HAP-1 (cell line): ENCODE results near the gene GPR78.

ENCODE experiments used
- DNase-seq, 2 experiments: peaks; one replicate each; pipeline ENCODE4 v3.0.0-alpha.2; 2016 to 2020; ENCODE audit warnings: low spot score in 2 of 2
- H3K27me3 ChIP-seq: fragments of 250-450 bp; sonication (Bioruptor Pico); 2 replicates; pipeline ENCODE4 v1.5.1; 2020; ENCODE audit warnings: low read depth, mild to moderate bottlenecking, moderate library complexity
- H3K36me3 ChIP-seq: fragments of 250-450 bp; sonication (Bioruptor Pico); replicated peaks from 2 replicates; pipeline ENCODE4 v1.5.1; 2020; ENCODE audit warnings: mild to moderate bottlenecking
- H3K4me1 ChIP-seq: fragments of 250-450 bp; sonication (Bioruptor Pico); 2 replicates; pipeline ENCODE4 v1.5.1; 2020; ENCODE audit warnings: mild to moderate bottlenecking
- H3K4me3 ChIP-seq: fragments of 250-450 bp; sonication (Bioruptor Pico); 2 replicates; pipeline ENCODE4 v1.5.1; 2020; ENCODE audit warnings: mild to moderate bottlenecking, moderate library complexity
- H3K9me3 ChIP-seq: fragments of 250-450 bp; sonication (Bioruptor Pico); 2 replicates; pipeline ENCODE4 v1.5.1; 2020; ENCODE audit warnings: mild to moderate bottlenecking, moderate library complexity
- in situ Hi-C: fragments of 300-500 bp; cut with MboI; formaldehyde crosslinking; loops from 3 replicates; pipeline ENCODE4 v1.14.3; 2020; ENCODE audit warnings: low sequenced_read_pairs, inconsistent platforms, mixed read lengths

The GPR78 gene

DNA sequence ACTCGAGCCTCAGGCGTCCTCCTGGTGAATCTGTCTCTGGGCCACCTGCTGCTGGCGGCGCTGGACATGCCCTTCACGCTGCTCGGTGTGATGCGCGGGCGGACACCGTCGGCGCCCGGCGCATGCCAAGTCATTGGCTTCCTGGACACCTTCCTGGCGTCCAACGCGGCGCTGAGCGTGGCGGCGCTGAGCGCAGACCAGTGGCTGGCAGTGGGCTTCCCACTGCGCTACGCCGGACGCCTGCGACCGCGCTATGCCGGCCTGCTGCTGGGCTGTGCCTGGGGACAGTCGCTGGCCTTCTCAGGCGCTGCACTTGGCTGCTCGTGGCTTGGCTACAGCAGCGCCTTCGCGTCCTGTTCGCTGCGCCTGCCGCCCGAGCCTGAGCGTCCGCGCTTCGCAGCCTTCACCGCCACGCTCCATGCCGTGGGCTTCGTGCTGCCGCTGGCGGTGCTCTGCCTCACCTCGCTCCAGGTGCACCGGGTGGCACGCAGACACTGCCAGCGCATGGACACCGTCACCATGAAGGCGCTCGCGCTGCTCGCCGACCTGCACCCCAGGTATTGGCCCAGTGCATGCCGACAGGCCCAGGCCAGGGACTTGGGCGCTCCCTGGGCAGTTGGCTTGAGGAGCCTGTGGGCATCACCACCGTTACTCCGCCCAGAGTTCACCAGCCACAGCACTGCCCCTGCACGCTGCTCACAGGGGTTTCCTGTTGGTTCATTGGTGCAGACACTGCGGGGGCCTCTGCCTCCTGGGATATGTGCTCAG lies 1.1 kb downstream of the GPR78 start:
- Histone ChIP-seq H3K9me3 (no peaks in the 10 kb centered on the region), H3K4me1 (no peaks in the 10 kb centered on the region), H3K36me3 (no peaks in the 10 kb centered on the region), H3K4me3 (no peak overlapping the region), H3K27me3 (peaks cover 23% of the 10 kb centered on the region)
- DNase-seq = no peak
- in situ Hi-C loops = loop anchor here (25.0 kb wide), 1 partner anchor 344 kb away; no protein-coding TSS in a partner anchor

DNA sequence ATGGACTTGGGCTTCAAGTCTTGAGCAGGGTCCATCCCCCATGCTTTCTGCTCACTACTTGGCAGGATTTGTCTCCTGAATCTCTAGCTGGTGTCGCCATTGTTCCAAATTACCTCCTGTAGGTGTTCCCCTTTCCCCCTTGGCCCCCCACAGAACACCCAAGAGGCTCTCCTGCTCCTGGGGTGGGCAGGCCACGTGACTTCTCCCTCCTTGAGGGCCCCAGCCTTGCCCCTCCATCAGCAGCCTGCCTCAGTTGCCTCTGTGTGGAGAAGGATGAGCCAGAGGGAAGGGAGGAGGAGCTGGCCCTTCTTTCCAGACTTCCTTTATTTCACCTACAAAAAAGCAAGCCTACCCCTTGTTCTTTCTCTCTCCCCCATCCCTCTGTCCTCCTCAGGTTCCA lies 1.8 kb downstream of the GPR78 start:
- no peaks in the 10 kb centered on the region for H3K4me1 ChIP-seq
- H3K4me3 ChIP-seq = no peak overlapping the region
- no peaks in the 10 kb centered on the region for H3K9me3 ChIP-seq
- H3K36me3 ChIP-seq = no peaks in the 10 kb centered on the region
- in situ Hi-C loops = loop anchor here (25.0 kb wide), 1 partner anchor 345 kb away; no protein-coding TSS in a partner anchor
- peaks cover 23% of the 10 kb centered on the region for H3K27me3 ChIP-seq
- DNase-seq = no peak

DNA sequence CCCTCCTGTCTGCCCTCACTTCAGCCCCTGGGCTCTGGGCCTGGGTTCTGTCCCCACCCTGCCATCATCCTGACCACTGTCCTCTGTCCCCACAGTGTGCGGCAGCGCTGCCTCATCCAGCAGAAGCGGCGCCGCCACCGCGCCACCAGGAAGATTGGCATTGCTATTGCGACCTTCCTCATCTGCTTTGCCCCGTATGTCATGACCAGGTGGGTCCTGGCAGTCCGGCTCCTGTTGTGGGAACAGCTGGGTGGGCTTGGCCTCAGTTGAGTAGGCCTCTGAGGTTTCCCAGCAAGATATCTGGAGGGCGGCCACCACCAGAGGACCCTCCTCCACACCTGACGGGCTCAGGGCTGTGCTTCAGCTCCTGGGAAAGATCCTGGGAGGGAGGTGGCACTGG lies 2.2 kb downstream of the GPR78 start:
- Histone ChIP-seq H3K4me3 (no peak overlapping the region), H3K27me3 (peaks cover 25% of the 10 kb centered on the region), H3K36me3 (no peaks in the 10 kb centered on the region), H3K4me1 (no peaks in the 10 kb centered on the region), H3K9me3 (no peaks in the 10 kb centered on the region)
- in situ Hi-C loops = loop anchor here (25.0 kb wide), 1 partner anchor 345 kb away; no protein-coding TSS in a partner anchor
- DNase-seq = no peak

DNA sequence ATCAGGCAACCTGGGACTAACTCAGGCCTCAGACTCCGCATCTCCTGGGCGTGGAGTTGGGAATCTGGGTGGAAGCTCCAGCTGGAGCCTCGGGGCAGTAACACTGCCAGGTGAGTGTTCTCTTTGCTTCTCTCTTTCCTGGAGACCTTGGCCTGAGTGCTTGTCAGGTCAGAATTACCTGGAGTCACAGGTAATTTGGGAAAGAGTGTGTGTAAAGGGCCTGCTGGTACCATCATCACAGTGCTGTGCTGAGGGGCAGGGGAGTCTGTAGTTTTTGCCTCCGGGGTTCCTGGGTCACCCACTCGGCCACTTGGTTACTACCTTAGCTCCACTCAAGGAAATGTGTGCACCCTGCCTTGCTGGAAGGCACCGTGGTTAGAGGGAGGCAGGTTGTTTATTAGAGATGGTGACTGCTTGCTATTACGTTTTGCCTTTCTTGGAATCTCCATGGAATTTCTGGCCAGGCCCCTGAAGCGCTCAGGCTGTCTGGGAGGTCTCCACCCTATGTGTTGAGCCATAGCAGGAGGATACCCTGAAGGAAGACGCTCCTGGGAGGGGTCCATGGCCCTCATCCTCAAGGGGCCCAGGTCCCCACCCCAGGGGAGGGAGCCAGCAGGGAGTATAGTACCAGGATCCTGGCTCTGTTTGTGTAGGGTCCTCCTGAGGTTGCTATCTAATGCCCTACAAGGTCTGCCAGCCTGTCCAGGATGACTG lies 2.9 kb downstream of the GPR78 start:
- Histone ChIP-seq H3K4me1 (no peaks in the 10 kb centered on the region), H3K36me3 (no peaks in the 10 kb centered on the region), H3K9me3 (no peaks in the 10 kb centered on the region), H3K27me3 (peaks cover 32% of the 10 kb centered on the region), H3K4me3 (no peak overlapping the region)
- no peak for DNase-seq
- in situ Hi-C loops = loop anchor here (25.0 kb wide), 1 partner anchor 346 kb away; no protein-coding TSS in a partner anchor

DNA sequence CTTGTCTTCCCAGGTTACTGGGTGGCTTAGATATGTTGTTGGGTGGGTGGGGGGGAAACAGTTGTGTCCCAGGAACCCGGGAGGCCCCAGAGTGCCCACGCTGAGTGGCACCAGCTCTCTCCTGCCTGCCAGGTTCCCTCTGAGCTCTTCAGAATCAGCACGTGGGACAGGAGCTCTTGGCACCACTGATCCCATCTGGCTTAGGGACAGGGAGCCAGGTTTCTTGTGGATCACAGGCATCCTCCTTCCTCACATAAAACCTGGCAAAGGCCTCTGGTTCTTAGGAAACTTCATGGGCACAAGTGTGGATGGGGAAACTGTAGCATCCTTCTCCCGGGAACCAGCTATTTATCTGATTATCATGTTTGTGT lies 3.4 kb downstream of the GPR78 start:
- in situ Hi-C loops = loop anchor here (25.0 kb wide), 1 partner anchor 346 kb away; no protein-coding TSS in a partner anchor
- no peaks in the 10 kb centered on the region for H3K9me3 ChIP-seq
- H3K36me3 ChIP-seq = no peaks in the 10 kb centered on the region
- H3K4me1 ChIP-seq = no peaks in the 10 kb centered on the region
- no peak for DNase-seq
- H3K4me3 ChIP-seq = no peak overlapping the region
- H3K27me3 ChIP-seq = peaks cover 37% of the 10 kb centered on the region

DNA sequence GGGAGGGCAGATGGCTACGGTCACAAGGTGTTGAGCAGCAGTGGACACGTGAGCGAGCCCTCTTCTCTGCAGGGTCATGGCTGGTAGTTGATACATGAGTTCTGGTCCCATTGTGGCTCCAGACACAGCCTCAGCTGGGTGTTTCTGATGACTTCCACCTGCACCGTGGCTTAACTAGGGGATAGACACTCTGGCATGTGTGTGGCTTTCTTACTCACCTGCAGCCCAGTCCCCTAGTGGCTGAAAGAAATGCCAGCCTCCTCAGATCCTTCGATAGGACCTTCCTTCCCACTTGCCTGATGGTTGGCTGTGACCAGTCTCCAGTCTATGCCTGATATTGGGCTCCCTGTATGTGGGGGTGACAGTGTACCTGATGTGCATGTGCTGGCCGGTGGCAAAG lies 5.0 kb downstream of the GPR78 start:
- no peaks in the 10 kb centered on the region for H3K4me1 ChIP-seq
- no peak for DNase-seq
- H3K9me3 ChIP-seq = no peaks in the 10 kb centered on the region
- peaks cover 41% of the 10 kb centered on the region for H3K27me3 ChIP-seq
- H3K36me3 ChIP-seq = no peaks in the 10 kb centered on the region
- no peak overlapping the region for H3K4me3 ChIP-seq
- in situ Hi-C loops = loop anchor here (25.0 kb wide), 1 partner anchor 348 kb away; no protein-coding TSS in a partner anchor

DNA sequence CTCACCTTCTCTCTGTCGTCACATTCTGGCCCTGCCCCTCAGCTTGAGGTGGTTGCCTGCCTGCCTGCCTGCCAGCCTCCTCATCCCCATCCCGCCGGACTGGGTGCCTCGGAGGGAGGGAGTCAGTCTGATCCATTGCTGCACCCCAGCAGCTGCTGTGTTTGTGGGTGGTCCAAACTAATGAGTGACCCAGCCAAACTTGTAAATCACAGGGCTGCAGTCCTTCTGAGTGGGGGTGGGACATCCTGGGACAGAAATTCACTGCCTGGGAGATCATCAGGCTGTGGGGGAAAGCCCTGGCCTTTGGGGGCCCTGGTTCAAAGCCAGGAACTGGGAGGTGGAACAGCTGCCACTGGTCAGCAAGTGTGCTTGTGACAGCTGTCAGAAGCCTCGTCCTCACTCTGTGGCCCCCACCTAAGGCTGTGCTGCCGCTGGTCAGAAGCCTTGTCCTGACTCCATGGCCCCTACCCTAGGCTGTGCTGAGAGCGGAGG lies 5.6 kb downstream of the GPR78 start:
- H3K9me3 ChIP-seq = no peaks in the 10 kb centered on the region
- H3K36me3 ChIP-seq = no peaks in the 10 kb centered on the region
- no peak overlapping the region for H3K4me3 ChIP-seq
- no peaks in the 10 kb centered on the region for H3K4me1 ChIP-seq
- no peak for DNase-seq
- in situ Hi-C loops = loop anchor here (25.0 kb wide), 1 partner anchor 348 kb away; no protein-coding TSS in a partner anchor
- H3K27me3 ChIP-seq = peaks cover 45% of the 10 kb centered on the region

DNA sequence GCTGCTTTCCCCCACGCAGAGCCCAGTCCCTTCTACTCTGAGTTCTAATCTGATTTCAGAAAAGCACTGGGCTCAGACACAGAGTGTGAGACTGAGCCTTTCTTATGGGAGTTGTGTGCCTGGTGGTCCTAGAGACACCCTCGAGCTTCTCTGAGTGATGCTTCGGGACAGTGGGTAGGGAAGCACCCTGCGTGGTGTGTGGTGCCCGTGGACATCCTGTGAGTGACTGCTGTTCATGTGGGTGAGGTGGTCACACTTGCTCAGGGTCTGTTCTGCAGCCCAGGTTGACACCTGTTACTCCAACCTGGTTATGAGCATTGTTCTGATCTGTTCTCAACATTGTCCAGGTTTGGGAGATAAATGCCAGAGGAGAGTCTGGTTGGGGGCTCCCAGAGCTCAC lies 6.1 kb downstream of the GPR78 start:
- no peaks in the 10 kb centered on the region for H3K9me3 ChIP-seq
- in situ Hi-C loops = loop anchor here (25.0 kb wide), 1 partner anchor 349 kb away; no protein-coding TSS in a partner anchor
- no peak overlapping the region for H3K4me3 ChIP-seq
- H3K27me3 ChIP-seq = peaks cover 48% of the 10 kb centered on the region
- DNase-seq = no peak
- H3K4me1 ChIP-seq = no peaks in the 10 kb centered on the region
- H3K36me3 ChIP-seq = no peaks in the 10 kb centered on the region

DNA sequence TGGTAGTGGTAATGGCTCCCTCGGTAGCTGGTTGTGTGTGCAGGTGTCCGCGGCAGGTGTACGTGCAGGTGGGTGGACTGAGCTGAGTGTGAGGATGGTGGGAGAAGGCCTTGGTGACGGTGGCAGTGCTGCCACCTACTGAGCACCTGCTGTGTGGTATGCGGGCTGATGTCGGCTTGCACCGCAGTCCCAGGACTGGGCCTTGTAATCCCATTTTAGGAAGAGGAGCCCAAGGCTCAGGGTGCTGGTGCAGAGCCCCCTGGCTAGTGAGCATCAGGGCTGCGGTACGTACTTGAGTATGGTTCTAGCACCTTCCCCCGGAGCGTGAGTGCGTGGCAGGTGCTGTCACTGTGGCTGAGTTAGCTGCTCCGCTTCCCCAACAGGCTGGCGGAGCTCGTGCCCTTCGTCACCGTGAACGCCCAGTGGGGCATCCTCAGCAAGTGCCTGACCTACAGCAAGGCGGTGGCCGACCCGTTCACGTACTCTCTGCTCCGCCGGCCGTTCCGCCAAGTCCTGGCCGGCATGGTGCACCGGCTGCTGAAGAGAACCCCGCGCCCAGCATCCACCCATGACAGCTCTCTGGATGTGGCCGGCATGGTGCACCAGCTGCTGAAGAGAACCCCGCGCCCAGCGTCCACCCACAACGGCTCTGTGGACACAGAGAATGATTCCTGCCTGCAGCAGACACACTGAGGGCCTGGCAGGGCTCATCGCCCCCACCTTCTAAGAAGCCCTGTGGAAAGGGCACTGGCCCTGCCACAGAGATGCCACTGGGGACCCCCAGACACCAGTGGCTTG lies 6.7 kb downstream of the GPR78 start:
- H3K4me3 ChIP-seq = no peak overlapping the region
- in situ Hi-C loops = loop anchor here (25.0 kb wide), 1 partner anchor 350 kb away; no protein-coding TSS in a partner anchor
- H3K36me3 ChIP-seq = no peaks in the 10 kb centered on the region
- DNase-seq = no peak
- H3K9me3 ChIP-seq = no peaks in the 10 kb centered on the region
- H3K27me3 ChIP-seq = peaks cover 55% of the 10 kb centered on the region
- no peaks in the 10 kb centered on the region for H3K4me1 ChIP-seq

DNA sequence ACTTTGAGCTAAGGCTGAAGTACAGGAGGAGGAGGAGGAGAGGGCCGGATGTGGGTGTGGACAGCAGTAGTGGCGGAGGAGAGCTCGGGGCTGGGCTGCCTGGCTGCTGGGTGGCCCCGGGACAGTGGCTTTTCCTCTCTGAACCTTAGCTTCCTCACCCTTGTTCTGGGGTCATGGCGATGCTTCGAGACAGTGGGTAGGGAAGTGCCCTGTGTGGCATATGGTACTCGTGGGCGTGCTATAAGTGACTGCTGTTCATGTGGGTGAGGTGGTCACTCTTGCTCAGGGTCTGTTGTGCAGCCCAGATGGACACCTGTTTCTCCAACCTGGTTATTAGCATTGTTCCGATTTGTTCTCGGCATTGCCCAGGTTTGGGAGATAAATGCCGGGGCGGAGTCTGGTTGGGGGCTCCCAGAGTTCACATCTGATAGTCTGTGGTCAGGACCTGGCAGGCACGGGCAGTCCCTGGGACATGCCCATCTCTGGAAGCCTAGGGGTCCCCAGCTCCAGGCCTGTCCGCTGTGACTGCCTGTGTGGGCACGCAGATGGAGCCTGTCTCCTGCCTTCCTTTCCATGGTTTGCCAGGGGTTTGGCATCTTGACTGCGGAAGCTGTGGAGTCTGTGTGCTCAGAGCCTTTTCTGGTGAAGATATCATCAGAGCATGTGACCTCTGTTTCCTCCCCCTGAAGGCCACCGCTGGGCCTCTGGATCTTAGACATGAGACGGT lies 7.4 kb downstream of the GPR78 start:
- no peak for DNase-seq
- no peaks in the 10 kb centered on the region for H3K4me1 ChIP-seq
- H3K27me3 ChIP-seq = peaks cover 62% of the 10 kb centered on the region
- in situ Hi-C loops = loop anchor here (25.0 kb wide), 1 partner anchor 350 kb away; no protein-coding TSS in a partner anchor
- no peaks in the 10 kb centered on the region for H3K36me3 ChIP-seq
- no peak overlapping the region for H3K4me3 ChIP-seq
- H3K9me3 ChIP-seq = no peaks in the 10 kb centered on the region

DNA sequence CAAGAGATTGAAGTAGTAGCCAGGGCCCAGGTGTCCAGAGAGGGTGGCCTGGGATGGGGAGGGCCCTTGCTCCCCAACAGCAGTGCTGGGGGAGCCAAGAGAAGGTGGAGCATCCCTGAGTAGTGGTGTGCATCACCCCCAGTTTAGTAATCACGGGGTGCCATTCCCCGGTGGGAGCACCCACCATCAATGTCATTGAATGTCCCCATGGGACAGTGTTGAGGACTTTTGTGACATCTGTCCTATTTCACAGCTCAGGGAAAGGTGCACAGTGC lies 7.9 kb downstream of the GPR78 start:
- H3K27me3 ChIP-seq = peaks cover 64% of the 10 kb centered on the region
- no peaks in the 10 kb centered on the region for H3K9me3 ChIP-seq
- H3K36me3 ChIP-seq = no peaks in the 10 kb centered on the region
- H3K4me1 ChIP-seq = no peaks in the 10 kb centered on the region
- no peak overlapping the region for H3K4me3 ChIP-seq
- in situ Hi-C loops = loop anchor here (25.0 kb wide), 1 partner anchor 351 kb away; no protein-coding TSS in a partner anchor
- DNase-seq = no peak

DNA sequence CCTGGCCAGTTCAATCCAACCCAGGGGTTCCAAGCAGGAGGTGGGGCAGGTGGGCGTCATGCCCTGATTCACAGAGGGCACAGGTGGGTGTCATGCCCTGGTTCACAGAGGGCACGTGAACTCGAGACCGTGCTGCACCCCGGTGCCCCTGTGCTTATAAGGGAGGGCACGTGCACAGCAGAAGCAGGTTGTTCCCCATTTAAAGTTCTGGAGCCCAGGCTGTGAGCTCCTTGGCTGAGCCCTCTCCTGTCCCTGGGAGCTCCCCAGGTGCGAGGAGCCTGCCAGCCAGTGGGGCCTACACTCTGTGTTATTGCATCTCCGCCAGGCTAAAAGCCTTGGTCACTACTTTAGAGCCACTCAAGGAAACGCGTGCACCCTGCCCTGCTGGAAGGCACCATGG lies 9.1 kb downstream of the GPR78 start:
- in situ Hi-C loops = loop anchor here (25.0 kb wide), 1 partner anchor 352 kb away; no protein-coding TSS in a partner anchor
- no peaks in the 10 kb centered on the region for H3K36me3 ChIP-seq
- DNase-seq = no peak
- no peaks in the 10 kb centered on the region for H3K9me3 ChIP-seq
- H3K4me1 ChIP-seq = no peaks in the 10 kb centered on the region
- no peak overlapping the region for H3K4me3 ChIP-seq
- peaks cover 75% of the 10 kb centered on the region for H3K27me3 ChIP-seq
